Measurements from ENCODE around the gene USF1.
"Not testable (repeated sequence)": the region's sequence is repeated elsewhere in the genome, so short reads cannot be mapped to it uniquely, and the experiment has no call there.

USF1 gene

GRCh38 chr1:161079436-161080110, 33.8 kb upstream of the USF1 start:
- no peak overlapping the region for H3K4me3 ChIP-seq (ENCODE audit: low read depth, low read length)

GRCh38 chr1:161077426-161077825, 31.6 kb upstream of the USF1 start:
- H3K4me3 ChIP-seq (ENCODE audit: low read depth, low read length) = no peak overlapping the region

GRCh38 chr1:161076410-161076809, 30.6 kb upstream of the USF1 start:
- no peak overlapping the region for H3K4me3 ChIP-seq (ENCODE audit: low read depth, low read length)

GRCh38 chr1:161074676-161075368, 29.0 kb upstream of the USF1 start:
- H3K4me3 ChIP-seq (ENCODE audit: low read depth, low read length) = no peak overlapping the region

- no peak overlapping the region for H3K4me3 ChIP-seq (ENCODE audit: low read depth, low read length)
Observed at GRCh38 chr1:161073474-161074121, 27.8 kb upstream of the USF1 start.

GRCh38 chr1:161072751-161073449, 27.1 kb upstream of the USF1 start:
- no peak overlapping the region for H3K4me3 ChIP-seq (ENCODE audit: low read depth, low read length)

GRCh38 chr1:161071886-161072371, 26.2 kb upstream of the USF1 start:
- H3K4me3 ChIP-seq (ENCODE audit: low read depth, low read length) = no peak overlapping the region

GRCh38 chr1:161070761-161071160, 25.0 kb upstream of the USF1 start:
- no peak overlapping the region for H3K4me3 ChIP-seq (ENCODE audit: low read depth, low read length)

- no peak within 1 kb of the TSS for H3K4me3 ChIP-seq (ENCODE audit: low read depth, low read length)
Observed at GRCh38 chr1:161069731-161070270, 24.0 kb upstream of the USF1 start, which contains the start of gene ARHGAP30. Gene ARHGAP30, minus strand, starts transcription at chr1:161069891. Its CDS starts 267 bp downstream, at chr1:161069624.

- no peak overlapping the region for H3K4me3 ChIP-seq (ENCODE audit: low read depth, low read length)
Observed at GRCh38 chr1:161069241-161069640, 23.5 kb upstream of the USF1 start.

GRCh38 chr1:161068306-161069234, 22.8 kb upstream of the USF1 start:
- H3K4me3 ChIP-seq (ENCODE audit: low read depth, low read length) = no peak overlapping the region

- H3K4me3 ChIP-seq (ENCODE audit: low read depth, low read length) = no peak overlapping the region
Observed at GRCh38 chr1:161066694-161067093, 20.9 kb upstream of the USF1 start.

GRCh38 chr1:161065681-161066080, 19.9 kb upstream of the USF1 start:
- not testable (repeated sequence) for H3K4me3 ChIP-seq (ENCODE audit: low read depth, low read length)

GRCh38 chr1:161063936-161064335, 18.2 kb upstream of the USF1 start:
- not testable (repeated sequence) for H3K4me3 ChIP-seq (ENCODE audit: low read depth, low read length)

- H3K4me3 ChIP-seq (ENCODE audit: low read depth, low read length) = no peak overlapping the region
Observed at GRCh38 chr1:161061419-161061818, 15.6 kb upstream of the USF1 start.

- H3K4me3 ChIP-seq (ENCODE audit: low read depth, low read length) = no peak overlapping the region
Observed at GRCh38 chr1:161059293-161059692, 13.5 kb upstream of the USF1 start.

GRCh38 chr1:161054805-161055204, 9.0 kb upstream of the USF1 start:
- no peak overlapping the region for H3K4me3 ChIP-seq (ENCODE audit: low read depth, low read length)

- no peak overlapping the region for H3K4me3 ChIP-seq (ENCODE audit: low read depth, low read length)
Observed at GRCh38 chr1:161054232-161054631, 8.5 kb upstream of the USF1 start.

- H3K4me3 ChIP-seq (ENCODE audit: low read depth, low read length) = no peak overlapping the region
Observed at GRCh38 chr1:161052899-161053298, 7.1 kb upstream of the USF1 start.

GRCh38 chr1:161051219-161051618, 5.4 kb upstream of the USF1 start:
- H3K4me3 ChIP-seq (ENCODE audit: low read depth, low read length) = no peak overlapping the region

All from iPS-11a (cell line).